Mesothelial cell of epicardium (in vitro differentiated cells): Measurements from ENCODE around the gene NR1I3. TPM values are rescaled to one million over a fixed set of nuclear protein-coding genes. Genes with fewer than 3 reads are reported as not detected.

Experiments
- DNase-seq, 2 experiments: peaks; one replicate each; pipeline ENCODE4 v3.0.0; 2021; ENCODE audit warnings: low spot score in 2 of 2; ENCODE audit not compliant: unreplicated experiment in 2 of 2
- H3K27ac Mint-ChIP-seq: 2 replicates; pipeline ENCODE4 v1.8.0; 2021; ENCODE audit warnings: mixed read lengths
- H3K27me3 Mint-ChIP-seq: 2 replicates; pipeline ENCODE4 v1.8.0; 2021; ENCODE audit warnings: low read depth, mixed read lengths
- H3K36me3 Mint-ChIP-seq: 2 replicates; pipeline ENCODE4 v1.8.0; 2021; ENCODE audit warnings: mixed read lengths
- H3K4me1 Mint-ChIP-seq: 2 replicates; pipeline ENCODE4 v1.8.0; 2021; ENCODE audit warnings: mixed read lengths
- H3K4me3 Mint-ChIP-seq: 2 replicates; pipeline ENCODE4 v1.8.0; 2021; ENCODE audit warnings: mild to moderate bottlenecking, moderate library complexity, mixed read lengths
- H3K9me3 Mint-ChIP-seq: 2 replicates; pipeline ENCODE4 v1.8.0; 2021; ENCODE audit warnings: mixed read lengths
- CTCF ChIP-seq: fragments of 200-600 bp; sonication (generic); IDR thresholded peaks from one replicate; pipeline ENCODE4 v1.5.0; 2021; ENCODE audit warnings: antibody characterized with exemption; ENCODE audit not compliant: unreplicated experiment
- total RNA-seq: library from RNA; stranded (reverse); gene quantifications from 3 replicates; pipeline ENCODE4 v1.2.1, GENCODE V29; 2021

The NR1I3 gene
- total RNA-seq, 1 donor from 2014 or later = not detected

- Mint-ChIP-seq H3K36me3 (no peaks in the 10 kb centered on the region), H3K4me3 (no peak overlapping the region), H3K27ac (no peak overlapping the region), H3K9me3 (no peaks in the 10 kb centered on the region), H3K4me1 (peaks cover 14% of the 10 kb centered on the region), H3K27me3 (peaks cover 23% of the 10 kb centered on the region)
- TF ChIP-seq CTCF = no peak
- DNase-seq = no peak
Observed at GRCh38 chr1:161265305-161265704, 27.3 kb upstream of the NR1I3 start.

GRCh38 chr1:161261261-161262235, 23.5 kb upstream of the NR1I3 start:
- H3K4me1 Mint-ChIP-seq = peaks cover 9% of the 10 kb centered on the region
- H3K27ac Mint-ChIP-seq = no peak overlapping the region
- peaks cover 53% of the 10 kb centered on the region for H3K27me3 Mint-ChIP-seq
- no peak for DNase-seq
- H3K36me3 Mint-ChIP-seq = peaks cover 7% of the 10 kb centered on the region
- peaks cover 10% of the 10 kb centered on the region for H3K9me3 Mint-ChIP-seq
- no peak for TF ChIP-seq CTCF
- H3K4me3 Mint-ChIP-seq = no peak overlapping the region

GRCh38 chr1:161260376-161261260, 22.6 kb upstream of the NR1I3 start:
- Mint-ChIP-seq H3K9me3 (peaks cover 17% of the 10 kb centered on the region), H3K27me3 (peaks cover 55% of the 10 kb centered on the region), H3K4me3 (no peak overlapping the region), H3K36me3 (peaks cover 7% of the 10 kb centered on the region), H3K4me1 (peaks cover 7% of the 10 kb centered on the region), H3K27ac (no peak overlapping the region)
- TF ChIP-seq CTCF = no peak
- DNase-seq = no peak

- Mint-ChIP-seq H3K4me1 (peaks cover 7% of the 10 kb centered on the region), H3K27ac (no peak overlapping the region), H3K27me3 (peaks cover 57% of the 10 kb centered on the region), H3K9me3 (peaks cover 20% of the 10 kb centered on the region), H3K36me3 (peaks cover 7% of the 10 kb centered on the region), H3K4me3 (no peak overlapping the region)
- no peak for DNase-seq
- TF ChIP-seq CTCF = no peak
Observed at GRCh38 chr1:161259765-161260164, 21.8 kb upstream of the NR1I3 start.

- Mint-ChIP-seq H3K27ac (no peak overlapping the region), H3K9me3 (peaks cover 20% of the 10 kb centered on the region), H3K27me3 (peaks cover 57% of the 10 kb centered on the region), H3K36me3 (peaks cover 7% of the 10 kb centered on the region), H3K4me3 (peak overlapping the region; percentile 58), H3K4me1 (peaks cover 7% of the 10 kb centered on the region)
- no peak for TF ChIP-seq CTCF
- no peak for DNase-seq
Observed at GRCh38 chr1:161259345-161259702, 21.3 kb upstream of the NR1I3 start.
